HG03175 (cell line): Measurements from ENCODE around the gene GLCE.

Experiments used
- ATAC-seq: cut with Tn5 transposase; IDR thresholded peaks from one replicate; pipeline ENCODE4 v1.9.1; 2021; ENCODE audit warnings: mild to moderate bottlenecking, moderate library complexity; ENCODE audit not compliant: unreplicated experiment

Gene GLCE

GRCh38 chr15:69316291-69316690, 155.9 kb downstream of the GLCE start:
- no peak for ATAC-seq

GRCh38 chr15:69317392-69317841, 157.0 kb downstream of the GLCE start:
- ATAC-seq = no peak

- ATAC-seq = no peak
These were observed 157.6 kb downstream of the GLCE start for GRCh38 chr15:69318033-69318432.

- no peak for ATAC-seq
These were observed 159.2 kb downstream of the GLCE start for GRCh38 chr15:69319384-69320375.

GRCh38 chr15:69320977-69321554, 160.6 kb downstream of the GLCE start:
- no peak for ATAC-seq
